K562 (cell line): ENCODE results near the gene MACF1. TPM values are rescaled to one million over a fixed set of nuclear protein-coding genes. Genes with fewer than 3 reads are reported as not detected.

Experiments
- ATAC-seq: fragments of 200-7000 bp; cut with Tn5 transposase; 3 replicates; pipeline ENCODE4 v1.9.1; 2020; ENCODE audit warnings: moderate library complexity
- BruUV-seq: library from RNA; stranded (reverse); fragments of 400-500 nt; replicated peaks from 2 replicates; lab custom pipeline; 2021; lab: Mats Ljungman, UMichigan
- CTCF ChIA-PET: fragments of 300-600 bp; formaldehyde crosslinking; extraction: SDS; loops from one replicate; lab custom pipeline; 2021; ENCODE audit warnings: low intra/inter-chr PET ratio; lab: Yijun Ruan, JAX
- POLR2A ChIA-PET: fragments of 300-600, 350-650 bp; sonication (Branson Sonifier 250); formaldehyde crosslinking; extraction: SDS; loops from one replicate; lab custom pipeline; 2021; ENCODE audit warnings: antibody characterized with exemption, inconsistent platforms; lab: Yijun Ruan, JAX
- DNase-seq, 4 experiments: peaks; one replicate each; pipeline versions ENCODE4 v3.0.0 to v3.0.0-alpha.2; 2011 to 2018; ENCODE audit warnings: low spot score in 3 of 4, mixed read lengths in 3 of 4; ENCODE audit errors: extremely low read depth in 1 of 4
- FAIRE-seq: peaks from 2 replicates; lab custom pipeline; 2011; peaks lifted over from hg19 to GRCh38; lab: Jason Lieb, UNC
- H2AFZ ChIP-seq: 2 replicates; pipeline ENCODE4 v1.6.0; 2011; ENCODE audit warnings: low read depth, low read length, control low read depth, inconsistent platforms
- H3K27ac ChIP-seq: fragments of 200-600 bp; 3 replicates; pipeline ENCODE4 v1.8.0; 2011; ENCODE audit warnings: low read depth, mild to moderate bottlenecking, control low read depth, inconsistent platforms, low read length, moderate library complexity, mixed read lengths; ENCODE audit errors: extremely low read depth
- H3K27me3 ChIP-seq, 2 experiments: fragments of 300-600 bp in 1 of 2; 2 replicates in 1 of 2; 3 replicates in 1 of 2; pipeline versions ENCODE4 v1.6.0 to v1.8.0; 2011; ENCODE audit warnings: inconsistent platforms in 2 of 2, low read length in 2 of 2, mild to moderate bottlenecking in 1 of 2, mixed read lengths in 1 of 2, moderate library complexity in 1 of 2; ENCODE audit not compliant: control insufficient read depth in 2 of 2, insufficient read depth in 2 of 2
- H3K36me3 ChIP-seq: fragments of 300-600 bp; 3 replicates; pipeline ENCODE4 v1.8.0; 2011; ENCODE audit warnings: mild to moderate bottlenecking, low read length, inconsistent platforms; ENCODE audit not compliant: control insufficient read depth, insufficient read depth
- H3K4me1 ChIP-seq, 2 experiments: fragments of 200-600 bp in 1 of 2; replicated peaks in 1 of 2; 2 replicates in 1 of 2; 3 replicates in 1 of 2; pipeline versions ENCODE4 v1.5.1 to v1.8.0; 2011; ENCODE audit warnings: inconsistent platforms in 2 of 2, low read length in 2 of 2, mild to moderate bottlenecking in 1 of 2, mixed read lengths in 1 of 2, moderate library complexity in 1 of 2; ENCODE audit not compliant: control insufficient read depth in 2 of 2, insufficient read depth in 2 of 2
- H3K4me2 ChIP-seq: 2 replicates; pipeline ENCODE4 v1.6.1; 2011; ENCODE audit warnings: low read length, control low read depth, inconsistent platforms, mixed read lengths; ENCODE audit not compliant: insufficient read depth
- H3K4me3 ChIP-seq: fragments of 200-600 bp; sonication (generic), shearing (Covaris generic); 2 replicates; pipeline ENCODE4 v1.5.1; 2016; ENCODE audit warnings: control low read depth, inconsistent platforms
- H3K79me2 ChIP-seq: fragments of 200-600 bp; 3 replicates; pipeline ENCODE4 v1.8.0; 2011; ENCODE audit warnings: low read length, inconsistent platforms; ENCODE audit not compliant: control insufficient read depth, insufficient read depth
- H3K9ac ChIP-seq, 2 experiments: 2 replicates each; pipeline versions ENCODE4 v1.6.0 to v1.6.1; 2011; ENCODE audit warnings: low read depth in 2 of 2, low read length in 2 of 2, control low read depth in 1 of 2, inconsistent platforms in 1 of 2, mild to moderate bottlenecking in 1 of 2, mixed read lengths in 1 of 2; ENCODE audit not compliant: insufficient read depth in 1 of 2
- H3K9me1 ChIP-seq: one replicate; pipeline ENCODE4 v1.6.0; 2011; ENCODE audit warnings: inconsistent platforms, mild to moderate bottlenecking, low read length, moderate library complexity; ENCODE audit not compliant: control insufficient read depth, insufficient read depth
- H3K9me3 ChIP-seq: replicated peaks from 2 replicates; pipeline ENCODE4 v1.5.1; 2011; ENCODE audit warnings: low read depth, low read length, inconsistent platforms; ENCODE audit not compliant: control insufficient read depth, insufficient read depth
- H4K20me1 ChIP-seq: replicated peaks from 2 replicates; pipeline ENCODE4 v1.6.1; 2011; ENCODE audit warnings: low read length, inconsistent platforms, mixed read lengths; ENCODE audit not compliant: control insufficient read depth, insufficient read depth
- ARID4B ChIP-seq: sonication (generic); formaldehyde crosslinking; IDR thresholded peaks from 2 replicates; pipeline ENCODE4 v1.8.0; 2022; ENCODE audit warnings: mild to moderate bottlenecking, missing genetic modification reagents
- BCLAF1 ChIP-seq, 2 experiments: fragments of 450-650 bp in 1 of 2; IDR thresholded peaks; 2 replicates each; pipeline ENCODE4 v1.6.1; 2011 to 2017; ENCODE audit warnings: low read depth in 2 of 2, antibody characterized with exemption in 1 of 2, borderline replicate concordance in 1 of 2, low read length in 1 of 2, mild to moderate bottlenecking in 1 of 2, mixed read lengths in 1 of 2; ENCODE audit not compliant: control insufficient read depth in 1 of 2
- BRCA1 ChIP-seq, 2 experiments: fragments of 450-650 bp in 1 of 2; sonication (generic) in 1 of 2; formaldehyde crosslinking in 1 of 2; IDR thresholded peaks; 2 replicates each; pipeline versions ENCODE4 v1.5.0 to v1.6.1; 2017 to 2020; ENCODE audit warnings: mild to moderate bottlenecking in 1 of 2, missing genetic modification reagents in 1 of 2
- CBFA2T3 ChIP-seq: fragments of 450-650 bp; IDR thresholded peaks from 2 replicates; pipeline ENCODE4 v1.6.1; 2017
- CGGBP1 ChIP-seq: fragments of 250-450 bp; sonication (Bioruptor Pico); IDR thresholded peaks from 2 replicates; pipeline ENCODE4 v1.9.0; 2021; ENCODE audit warnings: mild to moderate bottlenecking
- FOXA1 ChIP-seq: fragments of 450-650 bp; IDR thresholded peaks from 2 replicates; pipeline ENCODE4 v1.6.1; 2016; ENCODE audit warnings: mild to moderate bottlenecking, borderline replicate concordance
- FOXA3 ChIP-seq, 2 experiments: fragments of 450-650 bp in 1 of 2; sonication (generic) in 1 of 2; formaldehyde crosslinking; IDR thresholded peaks in 1 of 2; conservative IDR thresholded peaks in 1 of 2; 2 replicates each; pipeline versions ENCODE4 v1.4.0 to v1.8.0; 2020 to 2022; ENCODE audit warnings: mild to moderate bottlenecking in 2 of 2, missing genetic modification reagents in 1 of 2
- HDAC1 ChIP-seq, 2 experiments: fragments of 450-650 bp; IDR thresholded peaks; 2 replicates each; pipeline ENCODE4 v1.6.1; 2016 to 2017; ENCODE audit warnings: inconsistent platforms in 1 of 2, mild to moderate bottlenecking in 1 of 2, moderate library complexity in 1 of 2
- NRF1 ChIP-seq, 2 experiments: fragments of 450-650 bp; IDR thresholded peaks in 1 of 2; conservative IDR thresholded peaks in 1 of 2; 2 replicates each; pipeline ENCODE4 v1.6.1; 2014; ENCODE audit warnings: mild to moderate bottlenecking in 2 of 2
- SRSF7 ChIP-seq: fragments of 200-400 bp; formaldehyde crosslinking; optimal IDR thresholded peaks from 2 replicates; pipeline ENCODE3; 2017; ENCODE audit warnings: mild to moderate bottlenecking, low read depth, low read length
- WGBS: fragments of 100-300 bp; shearing (Covaris generic); methylation state at CpG from one replicate; pipeline ENCODE4 v1.1.6; 2016; ENCODE audit warnings: low coverage, mixed read lengths; ENCODE audit not compliant: insufficient coverage; ENCODE audit errors: missing lambda C conversion rate; 5-methylcytosine and 5-hydroxymethylcytosine counted together
- in situ Hi-C: fragments of 300-500 bp; cut with MboI; formaldehyde crosslinking; loops from 4 replicates; pipeline ENCODE4 v1.15.0; 2018; ENCODE audit warnings: inconsistent platforms, mixed read lengths
- intact Hi-C: fragments of 100-400 bp; cut with micrococcal nuclease; formaldehyde crosslinking; loops from 2 replicates; pipeline ENCODE4 v1.14.2; 2022
- polyA plus RNA-seq, 8 experiments: library from polyadenylated mRNA; depleted of rRNA in 4 of 8; stranded (reverse) in 5 of 8; unstranded in 3 of 8; fragments of >200 nt; fragmentation: Nextera tagmentation in 2 of 8; fragmentation: Illumina TruSeq in 1 of 8; extraction: Ambion mirVana in 2 of 8; extraction: Trizol in 1 of 8; gene quantifications; 2 replicates each; pipeline versions ENCODE4 v1.2.1 to v1.2.3, GENCODE V29; 2011 to 2014; ENCODE audit warnings: inconsistent platforms in 1 of 8, missing spikeins in 1 of 8
- total RNA-seq, 7 experiments: library from RNA; depleted of rRNA in 6 of 7; stranded (reverse); fragments of >200 nt in 6 of 7; fragmentation: Illumina TruSeq in 2 of 7; extraction: Trizol in 2 of 7; gene quantifications; 2 replicates each; pipeline versions ENCODE4 v1.2.1 to v1.2.3, GENCODE V29; 2011 to 2021; ENCODE audit warnings: low replicate concordance in 1 of 7

MACF1 gene
- total and polyA plus RNA-seq, 9 of the 15 experiments (the other 6 are each of a cell fraction or from before 2014, with no cell fraction given) = 13.2 to 232 (median 112) TPM

- TF ChIP-seq HDAC1 (IDR thresholded peaks at IDR 0.05) = peak in 1 of 2 experiments; percentile 57; a peak in 1 of 4 replicates
- TF ChIP-seq CGGBP1 (CRISPR knock-in tag) = no peak
- TF ChIP-seq CBFA2T3 = peak; percentile 75
Measured at GRCh38 chr1:39178541-39179431, 25.7 kb upstream of the MACF1 start (continued).

- Histone ChIP-seq H3K4me1 (peaks cover 21 to 36% of the 10 kb centered on the region in 2 experiments), H3K4me2 (no peak overlapping the region), H3K36me3 (no peaks in the 10 kb centered on the region), H3K9me3 (no peaks in the 10 kb centered on the region), H2AFZ (no peak overlapping the region), H3K27ac (no peak overlapping the region), H3K9me1 (peaks cover 4% of the 10 kb centered on the region), H3K27me3 (no peaks in the 10 kb centered on the region), H3K4me3 (no peak overlapping the region), H4K20me1 (peaks cover 10% of the 10 kb centered on the region), H3K79me2 (peaks cover 20% of the 10 kb centered on the region), H3K9ac (no peak overlapping the region)
- CTCF ChIA-PET = no interaction called here
- POLR2A ChIA-PET = interaction anchor here (1.1 kb wide), 3 partner anchors 10 to 75 kb away, joined by 3 to 5 read pairs (median 3); no protein-coding TSS in a partner anchor
- FAIRE-seq (no peak), DNase-seq (no peak), ATAC-seq (no peak)
- BruUV-seq = no TSS peak
- WGBS = 65% methylated on average over 3 of the region's 3 CpGs
- in situ Hi-C loops = loop anchor here (5.0 kb wide), 1 partner anchor 79 kb away; no protein-coding TSS in a partner anchor
- intact Hi-C loops = no loop called here
- TF ChIP-seq SRSF7 (no peak), ARID4B (no peak), BCLAF1 (IDR thresholded peaks at IDR 0.05; ENCODE audit: borderline replicate concordance in 1 of 2, control insufficient read depth in 1 of 2, low read depth in 2 of 2, low read length in 1 of 2) (no peak), FOXA1 (no peak), FOXA3 (CRISPR knock-in tag; conservative IDR thresholded peaks at IDR 0.05 in 1 of 2, IDR thresholded peaks at IDR 0.05 in 1 of 2) (no peak), BRCA1 (IDR thresholded peaks at IDR 0.05) (no peak), BRCA1 (CRISPR knock-in tag; IDR thresholded peaks at IDR 0.05) (no peak), NRF1 (conservative IDR thresholded peaks at IDR 0.05 in 1 of 2, IDR thresholded peaks at IDR 0.05 in 1 of 2) (no peak)
Measured at GRCh38 chr1:39181311-39181710, 23.2 kb upstream of the MACF1 start.
